K562 (cell line): ENCODE results near the gene G2E3.

Source experiments
- ZNF121 ChIP-seq: sonication (generic); formaldehyde crosslinking; conservative IDR thresholded peaks from 2 replicates; pipeline ENCODE4 v1.8.0; 2022; ENCODE audit warnings: missing genetic modification reagents
- TF ChIP-seq, protein P1 (sequence below), 2 experiments: fragments of 450-650 bp in 1 of 2; sonication (generic) in 1 of 2; formaldehyde crosslinking in 1 of 2; IDR thresholded peaks in 1 of 2; conservative IDR thresholded peaks in 1 of 2; 2 replicates each; pipeline versions ENCODE4 v1.6.1 to v1.8.1; 2016 to 2023; ENCODE audit warnings: mild to moderate bottlenecking in 2 of 2, moderate library complexity in 2 of 2, inconsistent platforms in 1 of 2, missing genetic modification reagents in 1 of 2

DNA sequence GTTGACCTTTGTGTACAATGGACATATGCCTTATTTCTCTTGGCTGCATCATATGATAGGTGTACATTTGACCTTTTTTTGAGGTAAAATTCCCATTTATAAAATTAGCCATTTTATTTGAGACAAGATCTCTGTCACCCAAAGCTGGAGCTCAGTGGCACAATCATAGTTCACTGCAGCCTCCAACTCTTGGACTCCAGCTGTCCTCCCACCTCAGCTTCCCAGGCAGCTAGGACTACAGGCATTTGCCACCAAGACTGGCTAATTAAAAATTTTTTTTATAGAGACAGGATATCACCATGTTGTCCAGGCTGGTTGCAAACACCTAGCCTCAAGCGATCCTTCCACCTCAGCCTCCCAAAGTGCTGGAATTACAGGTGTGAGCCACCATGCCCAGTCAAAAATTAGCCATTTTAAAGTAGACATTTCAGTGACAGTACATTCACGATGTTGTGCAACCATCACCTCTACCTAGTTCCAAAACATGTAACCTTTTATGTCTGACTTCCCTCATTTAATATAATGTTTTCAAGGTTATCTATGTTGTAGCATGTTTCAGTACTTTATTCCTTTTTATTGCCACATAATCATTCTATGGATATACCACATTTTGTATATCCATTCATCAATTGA is 5.4 kb downstream of the G2E3 start:
- no peak for TF ChIP-seq ZNF121
- TF ChIP-seq, protein P1, sequence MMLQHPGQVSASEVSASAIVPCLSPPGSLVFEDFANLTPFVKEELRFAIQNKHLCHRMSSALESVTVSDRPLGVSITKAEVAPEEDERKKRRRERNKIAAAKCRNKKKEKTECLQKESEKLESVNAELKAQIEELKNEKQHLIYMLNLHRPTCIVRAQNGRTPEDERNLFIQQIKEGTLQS (IDR thresholded peaks at IDR 0.05): no peak
- TF ChIP-seq, protein P1 (CRISPR knock-in tag; conservative IDR thresholded peaks at IDR 0.05): no peak
